ENCODE results near the gene GADD45G. TPM values are rescaled to one million over a fixed set of nuclear protein-coding genes. Genes with fewer than 3 reads are reported as not detected.

Gene GADD45G
- total RNA-seq, 2 donors from 2014 or later, result 8.1 to 10.8 TPM

DNA sequence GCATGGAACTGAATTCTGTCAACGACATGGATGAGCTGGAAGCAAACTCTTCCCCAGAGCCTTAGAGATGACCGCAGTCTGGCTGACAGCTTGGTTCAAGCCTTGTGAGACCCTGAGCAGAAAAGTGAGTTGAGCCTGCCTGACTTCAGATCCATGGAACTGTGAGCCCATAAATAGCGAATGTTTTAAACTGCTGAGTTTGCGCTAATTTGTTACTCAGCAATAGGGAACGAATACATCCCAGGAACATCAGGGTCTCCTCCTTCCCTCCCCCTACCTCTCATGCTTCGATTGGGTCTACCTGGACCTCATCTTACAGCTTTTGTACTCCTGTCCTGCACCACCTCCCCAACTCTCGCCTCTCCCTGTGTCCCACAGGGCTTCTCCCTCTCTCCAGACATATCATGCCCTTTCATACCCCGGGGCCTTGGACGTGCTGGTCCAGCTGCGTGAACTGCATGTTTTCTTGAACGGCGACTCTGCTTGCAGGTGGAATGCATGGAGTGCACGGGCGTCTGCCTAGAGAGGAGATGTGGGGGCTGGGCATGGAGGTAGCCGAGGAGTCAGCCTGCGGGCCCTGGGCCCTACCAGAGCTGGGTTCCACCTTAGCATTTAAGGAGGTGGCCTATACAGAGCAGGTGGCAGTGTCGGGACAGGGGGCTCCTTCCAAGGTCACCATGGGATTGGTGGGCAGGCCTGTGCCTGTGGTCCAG is 7.9 kb downstream of the GADD45G start:
- no peaks in the 10 kb centered on the region for H3K9me3 ChIP-seq
- DNase-seq, result no peak
- intact Hi-C loops (cut with DNase I), result no loop called here
- no peak overlapping the region for H3K9ac ChIP-seq (ENCODE audit: low read depth in 2 of 2, low read length in 2 of 2)
- no peaks in the 10 kb centered on the region for H3K4me1 ChIP-seq
- TF ChIP-seq, protein P1, sequence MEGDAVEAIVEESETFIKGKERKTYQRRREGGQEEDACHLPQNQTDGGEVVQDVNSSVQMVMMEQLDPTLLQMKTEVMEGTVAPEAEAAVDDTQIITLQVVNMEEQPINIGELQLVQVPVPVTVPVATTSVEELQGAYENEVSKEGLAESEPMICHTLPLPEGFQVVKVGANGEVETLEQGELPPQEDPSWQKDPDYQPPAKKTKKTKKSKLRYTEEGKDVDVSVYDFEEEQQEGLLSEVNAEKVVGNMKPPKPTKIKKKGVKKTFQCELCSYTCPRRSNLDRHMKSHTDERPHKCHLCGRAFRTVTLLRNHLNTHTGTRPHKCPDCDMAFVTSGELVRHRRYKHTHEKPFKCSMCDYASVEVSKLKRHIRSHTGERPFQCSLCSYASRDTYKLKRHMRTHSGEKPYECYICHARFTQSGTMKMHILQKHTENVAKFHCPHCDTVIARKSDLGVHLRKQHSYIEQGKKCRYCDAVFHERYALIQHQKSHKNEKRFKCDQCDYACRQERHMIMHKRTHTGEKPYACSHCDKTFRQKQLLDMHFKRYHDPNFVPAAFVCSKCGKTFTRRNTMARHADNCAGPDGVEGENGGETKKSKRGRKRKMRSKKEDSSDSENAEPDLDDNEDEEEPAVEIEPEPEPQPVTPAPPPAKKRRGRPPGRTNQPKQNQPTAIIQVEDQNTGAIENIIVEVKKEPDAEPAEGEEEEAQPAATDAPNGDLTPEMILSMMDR (IDR thresholded peaks at IDR 0.05), result no peak
- no peaks in the 10 kb centered on the region for H3K36me3 ChIP-seq
- no peak overlapping the region for H3K27ac ChIP-seq
- H3K4me3 ChIP-seq, result no peak overlapping the region
- H3K27me3 ChIP-seq, result no peaks in the 10 kb centered on the region

DNA sequence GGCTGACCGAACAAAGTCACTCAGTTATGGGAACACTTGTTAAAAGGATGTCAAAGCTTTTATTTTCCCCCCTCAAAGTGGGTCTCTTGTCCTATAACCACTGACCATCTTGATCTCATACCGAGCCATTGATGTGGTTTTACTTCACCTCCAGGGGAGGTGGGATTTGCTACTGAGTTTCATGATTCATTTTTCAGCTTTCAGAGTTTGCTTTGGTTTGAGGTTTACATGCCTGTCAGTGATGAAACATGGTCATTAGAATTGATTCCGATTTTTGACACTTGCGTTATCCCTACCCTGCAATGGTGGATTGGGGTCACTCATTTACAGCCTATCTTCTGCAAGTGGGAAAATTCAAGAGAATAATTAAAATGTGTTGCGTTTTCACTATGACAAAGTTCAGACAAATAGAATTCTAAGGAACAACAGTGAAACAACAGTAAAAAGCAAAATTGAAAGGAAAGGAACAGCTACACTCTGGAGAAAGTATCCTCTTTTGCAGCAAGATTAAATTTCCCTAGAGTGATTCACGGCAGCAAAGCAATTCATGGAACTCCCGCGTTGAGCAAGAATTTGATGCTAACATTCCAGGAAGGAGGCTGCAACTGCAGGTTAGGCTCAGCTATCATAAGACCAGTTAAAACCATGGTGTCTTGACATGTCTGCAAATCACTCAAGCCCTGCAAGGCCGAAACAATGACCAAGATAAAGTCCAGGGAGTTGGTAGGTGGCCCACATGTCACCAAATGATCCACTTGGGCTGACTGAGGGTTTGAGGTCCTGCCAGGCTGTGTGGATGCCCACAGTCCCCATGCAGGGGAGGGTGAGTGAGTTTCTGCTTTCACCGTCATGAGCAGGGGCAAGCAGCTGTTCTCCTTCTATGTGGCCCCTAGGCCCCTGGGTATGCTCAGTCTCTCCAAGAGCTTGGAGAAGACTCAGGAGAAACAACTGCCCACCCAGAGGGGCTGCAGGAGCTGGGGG is 9.4 kb downstream of the GADD45G start:
- intact Hi-C loops (cut with DNase I), result no loop called here
- Histone ChIP-seq H3K9me3 (no peaks in the 10 kb centered on the region), H3K9ac (ENCODE audit: low read depth in 2 of 2, low read length in 2 of 2) (no peak overlapping the region), H3K27ac (no peak overlapping the region), H3K36me3 (no peaks in the 10 kb centered on the region), H3K4me3 (no peak overlapping the region), H3K4me1 (no peaks in the 10 kb centered on the region), H3K27me3 (no peaks in the 10 kb centered on the region)
- DNase-seq, result no peak
- TF ChIP-seq, protein P1 (IDR thresholded peaks at IDR 0.05), result no peak

DNA sequence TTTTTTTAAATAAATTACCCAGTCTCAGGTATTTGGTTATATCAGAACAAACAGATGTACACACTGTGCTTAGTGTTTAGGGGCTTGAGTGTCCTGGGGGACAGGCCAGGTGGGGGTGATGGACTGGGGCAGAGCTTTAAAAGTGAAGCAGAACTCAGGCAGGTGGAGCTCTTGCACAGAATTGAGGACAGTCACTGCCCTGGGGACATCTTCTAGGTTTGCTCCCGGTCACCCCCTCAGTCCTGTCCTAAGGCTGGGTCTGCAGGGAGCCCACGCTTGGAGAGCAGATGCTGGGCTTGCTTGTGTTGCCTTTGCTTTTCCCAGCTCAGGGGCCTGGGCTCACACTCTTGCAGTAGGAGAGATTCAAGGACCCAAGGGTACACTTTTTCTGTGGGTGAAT is 10.8 kb downstream of the GADD45G start:
- H3K27me3 ChIP-seq, result no peaks in the 10 kb centered on the region
- TF ChIP-seq, protein P1 (IDR thresholded peaks at IDR 0.05), result no peak
- no peak overlapping the region for H3K4me3 ChIP-seq
- H3K36me3 ChIP-seq, result no peaks in the 10 kb centered on the region
- no peak overlapping the region for H3K27ac ChIP-seq
- H3K9ac ChIP-seq (ENCODE audit: low read depth in 2 of 2, low read length in 2 of 2), result no peak overlapping the region
- intact Hi-C loops (cut with DNase I), result loop anchor here (5.0 kb wide), 1 partner anchor 302 kb away; no protein-coding TSS in a partner anchor
- DNase-seq, result no peak
- no peaks in the 10 kb centered on the region for H3K9me3 ChIP-seq
- no peaks in the 10 kb centered on the region for H3K4me1 ChIP-seq

DNA sequence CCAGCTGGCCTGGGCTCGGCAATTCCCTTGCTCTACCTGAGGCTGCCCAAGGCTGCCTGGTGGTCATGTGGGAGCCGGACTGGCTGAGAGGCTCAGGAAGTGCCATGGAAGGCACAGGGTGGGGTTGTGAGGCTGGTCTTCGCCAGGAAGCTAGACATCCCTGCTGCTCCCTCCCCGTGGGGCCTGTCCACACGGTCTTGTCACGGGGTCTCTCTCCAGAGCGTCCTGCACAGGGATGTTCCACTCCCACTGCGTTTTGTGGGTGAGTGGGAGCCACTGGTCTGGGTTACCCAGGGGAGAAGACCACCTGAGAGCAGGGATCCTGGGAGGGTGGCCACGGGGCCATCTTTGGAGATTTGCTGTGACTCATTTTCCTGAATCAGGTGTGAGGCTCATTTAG is 11.6 kb downstream of the GADD45G start:
- intact Hi-C loops (cut with DNase I), result loop anchor here (5.0 kb wide), 1 partner anchor 301 kb away; no protein-coding TSS in a partner anchor
- DNase-seq, result no peak
- TF ChIP-seq, protein P1 (IDR thresholded peaks at IDR 0.05), result no peak
- Histone ChIP-seq H3K9ac (ENCODE audit: low read depth in 2 of 2, low read length in 2 of 2) (no peak overlapping the region), H3K36me3 (no peaks in the 10 kb centered on the region), H3K27me3 (no peaks in the 10 kb centered on the region), H3K27ac (no peak overlapping the region), H3K4me1 (no peaks in the 10 kb centered on the region), H3K4me3 (no peak overlapping the region), H3K9me3 (no peaks in the 10 kb centered on the region)

DNA sequence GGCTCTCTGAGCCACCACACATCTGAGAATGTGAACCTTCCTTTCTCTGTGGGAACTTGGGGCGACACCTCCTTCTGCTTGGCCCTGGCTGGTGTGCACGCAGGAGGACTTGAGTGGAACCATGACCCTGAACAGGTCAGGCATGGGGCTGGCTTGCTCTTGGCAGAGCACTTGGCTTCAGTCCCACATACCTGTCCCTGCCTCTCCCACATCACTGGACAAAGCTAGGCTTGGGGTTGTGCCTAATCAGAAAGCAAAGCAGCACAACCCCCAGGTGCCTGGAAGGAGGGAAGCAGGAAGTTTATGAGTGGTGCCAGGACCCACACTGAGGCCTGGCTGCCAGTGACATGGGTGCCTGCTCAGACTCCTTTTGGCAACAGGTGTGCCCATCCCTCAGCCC is 13.2 kb downstream of the GADD45G start:
- H3K27me3 ChIP-seq, result no peaks in the 10 kb centered on the region
- H3K27ac ChIP-seq, result no peak overlapping the region
- no peaks in the 10 kb centered on the region for H3K36me3 ChIP-seq
- TF ChIP-seq, protein P1 (IDR thresholded peaks at IDR 0.05), result no peak
- no peak overlapping the region for H3K9ac ChIP-seq (ENCODE audit: low read depth in 2 of 2, low read length in 2 of 2)
- no peaks in the 10 kb centered on the region for H3K9me3 ChIP-seq
- DNase-seq, result no peak
- intact Hi-C loops (cut with DNase I), result loop anchor here (5.0 kb wide), 1 partner anchor 299 kb away; no protein-coding TSS in a partner anchor
- H3K4me1 ChIP-seq, result no peaks in the 10 kb centered on the region
- no peak overlapping the region for H3K4me3 ChIP-seq
